Left colon (tissue), 2 donors: Measurements from ENCODE around the gene KCNS1. TPM values are rescaled to one million over a fixed set of nuclear protein-coding genes. Genes with fewer than 3 reads are reported as not detected.

Experiments used
- ATAC-seq: fragments of 200-7000 bp; cut with Tn5 transposase; one replicate; pipeline ENCODE4 v1.9.1; 2020; ENCODE audit warnings: mild to moderate bottlenecking, moderate library complexity
- DNase-seq, 2 donors: peaks; one replicate each; pipeline ENCODE4 v3.0.0-alpha.2; 2020
- intact Hi-C, 2 donors: fragments of 100-400 bp; cut with DNase I in 1 of 2; cut with micrococcal nuclease in 1 of 2; formaldehyde crosslinking; loops; one replicate each; pipeline versions ENCODE4 v1.11.2 to v1.14.0; 2022; cut with DNase I, micrococcal nuclease
- total RNA-seq, 2 donors: library from RNA; stranded (reverse); fragmentation: NEBNext Ultra II Directional; extraction: Animal tissue kit (Norgen Biotek cat#: 25700); gene quantifications; one replicate each; pipeline ENCODE4 v1.2.1, GENCODE V29; 2021
- donor health status: DM: no; HTN: no; CAD: no.
- donor health status: DM: yes; HTN: yes; CAD: no.

KCNS1 gene
- total RNA-seq, 2 donors from 2014 or later, result 0.27 TPM; not detected in 1

DNA sequence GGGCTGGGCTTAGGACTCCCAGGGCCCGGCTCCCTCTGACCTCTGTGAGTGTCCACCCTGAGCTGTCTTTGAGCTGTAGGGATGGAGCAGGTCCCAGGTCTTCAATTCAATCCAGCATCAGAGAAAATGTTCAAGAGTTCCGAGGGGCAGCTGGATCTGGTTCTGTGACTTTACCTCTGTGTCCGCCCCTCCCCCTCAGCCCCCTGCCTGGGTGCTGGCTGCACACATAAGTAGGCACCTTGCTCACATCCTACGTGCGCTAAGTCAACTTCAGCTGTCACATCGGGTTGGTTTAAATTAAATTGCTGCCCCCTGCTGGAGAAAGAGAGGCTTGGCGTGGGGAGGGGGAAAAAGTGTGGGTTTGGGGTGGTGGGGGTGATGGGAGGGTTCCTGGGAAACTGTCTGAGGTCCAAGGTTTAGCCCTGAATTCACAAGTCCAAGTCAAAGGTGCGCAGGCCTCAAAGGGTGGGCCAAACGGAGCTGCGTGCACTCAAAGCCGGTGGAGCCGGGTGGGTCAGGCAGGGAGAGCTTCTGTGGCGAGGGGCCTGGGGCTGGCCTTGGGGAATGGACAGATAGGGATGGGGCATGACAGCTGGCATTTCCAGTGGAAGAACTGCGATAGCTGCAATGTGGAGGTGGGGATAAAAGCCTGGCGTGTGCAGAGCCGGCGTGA is 11.0 kb upstream of the KCNS1 start:
- no peak for ATAC-seq
- intact Hi-C loops, result no loop called here
- DNase-seq, result no peak

DNA sequence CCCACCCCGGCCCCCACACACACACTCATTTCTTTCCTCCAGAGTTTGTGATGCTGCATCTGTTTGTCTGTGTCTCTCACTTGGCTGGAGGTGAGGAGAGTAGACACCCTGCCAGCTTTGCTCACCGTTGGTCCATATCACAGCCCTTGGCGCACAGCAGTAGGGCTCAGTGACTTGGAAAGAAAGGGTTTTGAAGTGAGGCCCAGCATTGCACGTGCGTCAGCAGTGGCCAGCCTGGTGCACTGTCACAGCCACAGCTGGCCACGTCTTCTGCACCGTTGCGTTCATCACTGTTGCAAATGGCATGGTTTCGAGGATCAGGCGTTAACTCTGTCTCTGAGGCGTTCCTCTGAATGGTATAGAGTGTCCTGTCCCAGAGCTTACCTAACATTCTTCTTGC is 10.4 kb upstream of the KCNS1 start:
- intact Hi-C loops, result no loop called here
- no peak for ATAC-seq

GRCh38 chr20:45110301-45110700 is 9.4 kb upstream of the KCNS1 start:
- DNase-seq, result no peak
- intact Hi-C loops, result no loop called here
- ATAC-seq, result no peak

More for the DNA sequence above, 10.4 kb upstream of the KCNS1 start:
- DNase-seq, result no peak

DNA sequence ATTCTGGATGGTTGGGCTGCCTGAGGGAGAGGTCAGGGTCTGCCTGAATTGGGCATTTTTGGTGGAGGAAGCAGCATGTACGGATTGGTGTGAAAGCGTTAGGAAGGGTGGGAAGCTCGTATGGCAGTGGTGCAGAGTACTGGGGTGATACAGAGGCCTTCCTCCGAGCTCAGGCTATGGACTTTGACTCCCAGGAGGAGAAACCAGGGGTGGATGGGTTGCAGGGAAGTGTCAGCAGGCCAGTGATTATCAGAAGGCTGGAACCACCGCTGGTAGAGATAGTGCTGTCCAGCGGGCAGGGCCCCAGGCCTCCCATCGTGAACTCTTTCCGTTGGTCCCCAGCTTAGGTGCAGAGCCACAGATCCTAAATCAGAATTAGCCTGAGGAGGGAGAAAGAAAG is 8.7 kb upstream of the KCNS1 start:
- intact Hi-C loops, result no loop called here
- ATAC-seq (no peak), DNase-seq (no peak)

GRCh38 chr20:45105317-45105716 is 4.4 kb upstream of the KCNS1 start:
- ATAC-seq, result no peak
- DNase-seq, result no peak
- intact Hi-C loops, result no loop called here

DNA sequence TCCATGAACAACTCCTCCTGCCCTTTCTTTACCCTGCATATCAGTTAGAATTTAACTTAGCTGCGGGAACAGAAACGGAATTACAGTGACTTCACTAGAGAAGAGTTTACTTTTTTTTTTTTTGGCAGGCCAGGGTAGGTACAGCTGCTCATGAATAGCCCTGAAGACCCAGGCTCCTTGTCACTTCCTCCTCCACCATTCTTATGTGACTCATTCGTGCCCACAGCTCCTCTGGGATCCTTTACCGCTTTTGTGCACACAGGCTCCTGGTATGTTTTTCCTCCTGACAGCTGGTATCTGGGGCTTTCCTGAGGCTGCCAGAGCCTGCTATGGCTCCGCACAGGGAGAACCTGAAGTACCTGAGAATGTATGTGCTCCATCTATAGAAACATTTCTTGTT is 3.9 kb upstream of the KCNS1 start:
- ATAC-seq, result no peak
- DNase-seq, result no peak
- intact Hi-C loops, result no loop called here

GRCh38 chr20:45103072-45103471 is 2.1 kb upstream of the KCNS1 start:
- intact Hi-C loops, result no loop called here
- ATAC-seq, result no peak
- no peak for DNase-seq

DNA sequence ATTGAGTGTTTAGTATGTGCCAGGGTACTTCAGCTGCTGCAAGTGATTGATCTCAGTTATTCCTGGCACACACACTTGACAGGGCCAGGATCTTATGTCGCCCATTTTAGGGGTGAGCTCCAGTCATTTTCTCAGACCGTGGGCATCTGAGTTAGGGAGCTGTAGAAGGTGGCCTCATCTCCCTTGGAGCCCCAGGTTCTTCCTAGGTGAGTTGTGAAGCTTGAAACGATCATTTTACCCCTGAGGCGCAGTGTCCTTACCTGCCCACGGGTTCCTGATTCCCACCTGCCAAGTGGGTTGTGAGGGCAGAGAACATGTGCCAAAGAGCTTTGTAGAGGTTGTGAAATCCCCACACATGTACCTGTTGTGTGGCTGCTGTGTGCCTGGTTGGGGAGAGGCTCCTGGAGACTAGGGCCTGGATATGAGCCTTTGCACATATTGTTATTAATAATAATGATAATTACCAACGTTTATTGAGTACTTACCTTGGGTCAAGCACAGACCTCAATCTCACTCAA is 465 bp upstream of the KCNS1 start:
- intact Hi-C loops, result no loop called here
- DNase-seq (no peak), ATAC-seq (no peak)

DNA sequence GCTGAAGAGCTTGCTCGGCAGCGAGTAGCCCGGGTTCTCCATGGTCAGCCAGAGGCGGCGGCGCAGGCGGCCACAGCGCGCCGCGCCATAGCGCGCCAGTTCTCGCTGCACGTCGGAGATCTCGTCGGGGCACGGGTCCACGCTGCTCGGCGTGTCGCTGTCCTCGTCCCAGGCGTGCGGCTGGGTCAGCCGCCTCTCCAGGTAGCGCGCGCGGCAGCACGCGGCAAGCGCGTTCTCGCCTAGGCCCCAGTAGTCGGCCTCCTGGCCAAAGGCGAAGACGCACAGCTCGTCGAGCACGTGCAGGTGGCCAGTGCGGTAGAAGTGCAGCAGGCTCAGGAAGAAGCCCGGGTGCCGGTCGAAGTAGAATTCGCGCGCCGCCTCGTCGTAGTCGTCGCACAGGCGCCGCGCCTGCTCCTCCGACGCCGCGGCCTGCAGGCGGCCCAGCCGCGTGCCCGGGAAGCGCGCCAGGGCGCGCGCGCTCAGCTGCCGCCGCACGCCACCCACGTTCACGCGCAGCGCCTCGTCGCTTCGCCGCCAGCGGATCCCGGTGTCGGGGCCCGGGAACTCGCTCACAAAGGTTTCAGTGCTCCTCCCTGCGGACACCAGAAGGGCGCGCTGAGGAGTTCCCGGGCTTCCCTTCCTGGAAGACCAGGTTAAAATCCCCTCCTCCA is 2.7 kb downstream of the KCNS1 start:
- no peak for DNase-seq
- intact Hi-C loops, result loop anchor here (10.0 kb wide), 1 partner anchor 53 kb away; no protein-coding TSS in a partner anchor
- ATAC-seq, result peak; percentile 47

GRCh38 chr20:45097485-45098102 is 3.3 kb downstream of the KCNS1 start:
- peak in 1 of 2 donors; percentile 39 for DNase-seq

DNA sequence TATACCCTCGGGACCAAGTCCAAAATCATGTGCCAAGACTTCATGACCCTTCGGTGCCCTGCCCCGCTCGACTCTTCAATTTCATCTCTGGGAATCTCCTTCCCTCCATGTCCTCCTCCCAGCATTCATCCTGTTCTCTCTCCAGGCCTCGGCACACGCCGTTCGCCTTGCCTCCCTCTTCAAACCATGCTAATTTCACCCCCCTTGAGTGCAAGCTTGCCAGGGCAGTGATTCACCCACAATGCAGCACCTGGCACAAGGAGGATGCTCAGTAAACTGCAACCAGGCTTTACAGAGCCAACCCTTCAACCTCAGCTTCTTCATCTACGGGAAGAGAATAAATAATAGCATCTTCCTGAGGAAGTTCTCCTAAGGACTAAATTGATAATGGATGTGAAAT is 4.1 kb downstream of the KCNS1 start:
- intact Hi-C loops, result loop anchor here (10.0 kb wide), 1 partner anchor 52 kb away; no protein-coding TSS in a partner anchor
- ATAC-seq, result no peak
- no peak for DNase-seq

More at GRCh38 chr20:45097485-45098102, 3.3 kb downstream of the KCNS1 start:
- peak; percentile 47 for ATAC-seq
- intact Hi-C loops, result loop anchor here (10.0 kb wide), 1 partner anchor 53 kb away; no protein-coding TSS in a partner anchor

DNA sequence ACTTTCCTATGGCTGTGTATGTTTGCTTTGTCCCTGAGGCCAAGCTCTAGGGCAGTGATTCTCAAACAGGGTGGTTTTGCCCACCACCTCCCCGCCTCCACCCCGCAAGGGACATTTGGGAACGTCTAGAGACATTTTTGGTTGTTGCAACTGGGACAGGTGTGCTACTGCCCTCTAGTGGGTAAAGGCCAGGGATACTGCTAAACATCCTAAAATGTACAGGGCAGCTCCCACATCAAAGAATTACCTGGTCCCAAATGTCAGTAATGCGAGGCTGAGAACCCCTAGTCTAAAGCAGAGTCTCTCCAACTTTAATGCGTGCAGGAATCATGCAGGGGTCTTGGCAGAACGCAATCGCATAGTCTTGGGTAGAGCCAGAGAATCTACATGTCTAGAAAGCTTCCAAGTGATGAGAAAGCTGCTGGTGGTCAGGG is 5.1 kb downstream of the KCNS1 start:
- intact Hi-C loops, result loop anchor here (10.0 kb wide), 1 partner anchor 51 kb away; no protein-coding TSS in a partner anchor
- peak; percentile 34 to 54 for DNase-seq
- peak; percentile 65 for ATAC-seq

DNA sequence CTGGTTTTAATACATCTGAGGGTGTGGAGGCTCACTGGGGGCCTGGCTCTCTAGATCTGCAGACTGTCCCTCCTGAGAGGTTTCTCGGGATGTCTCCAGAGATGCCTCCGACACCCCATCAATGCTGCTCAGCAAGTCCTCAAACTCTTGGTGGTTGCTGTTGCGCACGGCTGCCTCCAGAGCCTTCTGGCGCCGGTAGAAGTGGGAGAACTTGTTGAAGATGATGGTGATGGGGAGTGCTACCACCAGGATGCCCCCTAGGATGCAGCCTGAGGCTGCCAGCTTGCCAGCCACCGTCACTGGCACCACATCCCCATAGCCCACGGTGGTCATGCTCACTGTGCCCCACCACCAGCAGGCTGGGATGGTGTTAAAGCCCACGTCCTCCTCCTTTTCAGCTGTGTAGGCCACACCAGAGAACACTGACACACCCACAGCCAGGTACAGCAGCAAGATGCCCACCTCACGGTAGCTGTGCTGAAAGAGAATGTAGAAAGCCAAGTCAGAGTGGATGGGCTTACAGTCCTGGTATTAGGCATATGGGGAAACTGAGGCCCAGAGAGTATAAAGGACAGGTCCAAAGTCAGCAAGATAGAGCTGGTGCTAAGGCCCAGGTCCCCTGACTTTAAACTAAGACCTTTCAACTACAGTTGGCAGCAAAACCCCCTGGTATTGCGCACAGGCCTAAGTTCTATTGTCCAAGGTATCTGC is 5.9 kb downstream of the KCNS1 start:
- intact Hi-C loops, result loop anchor here (10.0 kb wide), 1 partner anchor 50 kb away; no protein-coding TSS in a partner anchor
- no peak for ATAC-seq
- DNase-seq, result no peak

GRCh38 chr20:45094201-45094600 is 6.7 kb downstream of the KCNS1 start:
- no peak for DNase-seq
- no peak for ATAC-seq
- intact Hi-C loops, result loop anchor here (10.0 kb wide), 1 partner anchor 49 kb away; no protein-coding TSS in a partner anchor

GRCh38 chr20:45092898-45093297 is 8.0 kb downstream of the KCNS1 start:
- DNase-seq, result no peak
- no peak for ATAC-seq
- intact Hi-C loops, result loop anchor here (10.0 kb wide), 1 partner anchor 48 kb away; no protein-coding TSS in a partner anchor

DNA sequence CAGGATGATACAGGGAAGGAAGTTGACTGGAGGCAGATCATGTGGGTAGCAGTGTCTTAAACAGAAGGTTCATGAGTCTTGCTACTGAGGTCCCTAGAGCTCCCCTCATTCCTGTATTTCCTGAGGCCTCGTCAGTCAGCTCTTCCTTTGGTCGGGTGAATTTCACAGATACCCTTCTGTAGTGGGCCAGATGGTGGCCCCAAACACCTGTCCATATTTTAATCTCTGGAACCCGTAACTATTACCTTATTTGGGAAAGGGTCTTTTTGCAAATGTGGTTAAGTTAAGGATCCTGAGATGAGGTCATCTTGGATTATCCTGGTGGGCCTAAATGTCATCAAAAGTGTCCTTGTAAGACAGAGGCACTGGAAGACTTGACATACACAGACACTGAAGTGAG is 9.6 kb downstream of the KCNS1 start:
- intact Hi-C loops, result loop anchor here (10.0 kb wide), 1 partner anchor 47 kb away; no protein-coding TSS in a partner anchor
- ATAC-seq, result no peak
- DNase-seq, result no peak

- intact Hi-C loops, result loop anchor here (10.0 kb wide), 1 partner anchor 46 kb away; no protein-coding TSS in a partner anchor
- ATAC-seq (no peak), DNase-seq (no peak)
Measured at GRCh38 chr20:45090481-45090880, 10.4 kb downstream of the KCNS1 start.

DNA sequence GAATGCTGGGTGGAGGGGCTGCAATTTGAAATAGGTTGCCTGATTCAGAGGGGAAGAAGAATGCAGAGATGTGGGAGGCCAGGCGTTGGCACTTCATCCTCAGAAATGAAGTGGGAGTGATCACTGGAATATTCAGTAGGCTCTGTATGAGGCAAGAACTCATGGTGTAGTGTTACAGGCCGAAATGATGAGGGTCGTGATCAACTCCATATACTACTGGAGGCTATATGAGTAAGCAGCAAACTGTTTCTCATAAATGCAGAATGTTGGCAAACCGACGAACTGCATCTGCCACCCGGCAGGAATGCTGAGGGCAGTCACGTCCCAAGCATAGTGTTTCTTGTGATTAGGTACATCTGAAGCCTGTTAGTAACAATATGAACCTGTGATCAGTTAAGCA is 12.7 kb downstream of the KCNS1 start:
- DNase-seq (no peak), ATAC-seq (no peak)
- intact Hi-C loops, result no loop called here

DNA sequence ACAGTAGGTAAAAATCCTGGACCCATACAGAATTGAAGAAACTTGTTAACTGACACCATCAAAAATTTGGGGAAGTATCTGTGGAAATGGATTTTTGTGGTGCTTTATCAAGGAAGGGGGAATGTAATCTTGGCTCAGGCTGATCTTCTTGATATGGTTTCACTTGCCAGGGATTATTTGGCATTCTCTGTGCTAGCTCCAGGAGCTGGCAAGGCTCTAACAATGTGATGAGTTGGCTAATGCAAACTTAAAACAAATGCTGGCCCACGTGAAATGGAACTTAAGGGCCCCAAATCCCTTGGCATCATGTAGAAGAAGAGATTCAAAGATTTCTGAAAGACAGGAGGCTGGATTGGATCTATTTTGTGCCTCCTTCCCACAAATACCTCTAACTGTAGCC is 13.1 kb downstream of the KCNS1 start:
- no peak for DNase-seq
- intact Hi-C loops, result no loop called here
- no peak for ATAC-seq
